ENCODE measurements around the gene TXNDC16.
"Not testable (repeated sequence)": the region's sequence is repeated elsewhere in the genome, so short reads cannot be mapped to it uniquely, and the experiment has no call there.

TXNDC16 gene

DNA sequence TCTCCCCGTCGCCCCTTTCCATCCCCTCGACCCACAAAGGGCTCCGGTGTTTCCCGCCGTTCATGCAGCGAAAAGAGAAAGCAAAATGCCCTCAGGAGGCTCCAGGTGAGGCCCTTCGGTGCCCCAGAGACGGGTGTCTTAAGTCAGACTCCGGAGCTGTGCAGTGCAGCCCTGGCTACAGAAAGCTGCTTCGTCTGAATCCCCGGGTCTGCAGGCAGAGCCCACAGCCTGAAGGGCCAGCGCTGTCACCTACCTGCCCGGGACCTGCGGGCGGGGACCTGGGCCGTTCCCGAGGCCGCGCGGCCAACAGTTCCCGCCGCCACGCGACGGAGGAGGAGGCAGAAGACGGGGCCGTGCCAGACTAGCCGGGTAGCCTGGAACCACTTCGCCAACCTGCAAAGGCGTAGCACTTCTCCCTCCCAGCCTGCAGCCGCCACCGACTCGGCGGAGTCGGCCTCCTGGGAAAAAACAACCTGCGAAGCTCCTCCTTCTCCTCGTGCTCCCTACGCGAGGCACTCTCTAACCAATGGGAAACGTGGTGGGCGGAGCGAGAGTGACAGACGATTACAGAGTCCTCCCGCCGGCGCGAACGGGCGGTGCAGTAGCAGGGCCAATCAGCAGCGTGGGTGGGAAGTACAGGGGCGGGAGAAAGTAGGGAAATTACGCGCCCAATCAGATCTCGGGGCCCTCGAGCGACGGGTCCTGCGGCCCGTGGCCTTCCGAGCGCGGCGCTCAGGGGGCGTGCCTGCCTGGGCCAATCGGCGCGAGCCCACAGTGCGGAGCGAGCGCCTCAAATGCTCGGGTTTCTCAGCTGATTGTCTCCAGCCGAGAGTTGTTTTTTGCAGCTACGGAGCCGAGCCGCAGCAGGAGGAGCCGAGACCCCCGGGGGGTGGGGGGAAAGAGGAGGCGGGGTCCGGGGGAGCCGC is at the start of gene TXNDC16, which contains the start of gene GPR137C:
Gene TXNDC16 (minus strand): TSS at position 443 of the 926 bp plus-strand sequence. CDS start 8,948 bp downstream, outside the sequence.
Gene GPR137C (plus strand): TSS at position 774 of the 926 bp plus-strand sequence. CDS start 312 bp downstream, outside the sequence.
- DNase-seq: peak; percentile 97

DNA sequence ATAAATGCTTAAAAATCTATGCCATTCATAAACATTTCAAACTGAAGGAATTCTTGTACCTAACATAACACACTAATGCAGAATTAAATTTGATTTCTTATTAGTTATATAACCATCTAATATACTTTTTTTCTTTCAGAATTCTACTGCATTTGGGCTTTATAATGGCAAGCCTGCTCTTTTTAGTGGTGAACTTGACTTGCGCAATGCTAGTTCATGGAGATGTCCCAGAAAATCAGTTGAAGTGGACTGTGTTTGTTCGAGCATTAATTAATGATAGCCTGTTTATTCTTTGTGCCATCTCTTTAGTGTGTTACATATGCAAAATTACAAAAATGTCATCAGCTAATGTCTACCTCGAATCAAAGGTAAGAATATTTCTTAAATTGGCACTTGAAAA is 47.7 kb upstream of the TXNDC16 start:
- no peak for DNase-seq

- DNase-seq: no peak
Measured at GRCh38 chr14:52598568-52598967, 46.3 kb upstream of the TXNDC16 start.

DNA sequence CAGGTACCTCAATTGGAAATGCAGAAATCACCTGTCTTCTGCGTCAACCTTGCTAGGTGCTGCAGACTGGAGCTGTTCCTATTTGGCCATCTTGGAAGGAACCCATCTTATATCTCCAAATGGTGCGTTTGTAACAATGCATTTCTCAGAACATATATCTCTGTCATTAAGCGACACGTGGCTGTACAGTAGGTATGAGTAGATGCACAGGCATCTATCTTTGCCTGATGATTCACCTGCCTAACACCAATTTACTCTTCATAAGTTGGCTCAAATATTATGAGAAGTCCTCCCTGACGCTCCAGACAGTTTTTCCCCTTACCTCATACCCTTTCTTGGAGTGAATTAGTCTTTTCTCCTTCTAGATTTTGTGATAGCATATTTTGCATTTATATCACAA is 44.6 kb upstream of the TXNDC16 start:
- DNase-seq: no peak

GRCh38 chr14:52596320-52596719 is 44.0 kb upstream of the TXNDC16 start:
- DNase-seq: no peak

DNA sequence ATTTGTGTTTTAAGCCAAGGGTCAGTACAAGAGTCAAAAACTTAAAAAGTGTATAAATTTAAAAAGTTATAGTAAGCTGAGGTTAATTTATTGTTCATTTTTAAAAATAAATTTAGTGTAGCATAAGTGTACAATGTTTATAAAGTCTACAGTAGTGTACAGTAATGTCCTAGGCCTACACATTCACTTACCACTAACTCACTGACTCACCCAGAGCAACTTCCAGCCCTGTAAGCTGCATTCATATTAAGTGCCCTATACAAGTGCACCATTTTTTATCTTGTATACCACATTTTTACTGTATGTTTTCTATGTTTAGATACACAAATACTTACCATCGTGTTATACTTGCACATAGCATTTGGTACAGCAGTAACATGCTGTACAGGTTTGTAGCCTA is 38.0 kb upstream of the TXNDC16 start:
- DNase-seq: no peak

DNA sequence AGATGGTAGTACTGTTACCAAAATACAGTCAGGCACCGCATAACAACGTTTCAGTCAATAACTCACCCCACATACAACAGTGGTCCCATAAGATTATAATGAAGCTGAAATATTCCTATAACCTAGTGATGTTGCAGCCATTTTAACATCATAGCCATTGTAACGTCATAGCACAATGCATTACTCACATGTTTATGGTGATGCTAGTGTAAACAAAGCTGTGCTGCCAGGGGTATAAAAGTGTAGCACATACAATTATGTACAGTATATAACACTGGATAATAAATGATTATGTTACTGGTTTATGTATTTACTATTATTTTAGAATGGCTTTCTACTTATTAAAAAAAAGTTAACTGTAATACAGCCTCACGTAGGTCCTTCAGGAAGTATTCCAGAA is 37.3 kb upstream of the TXNDC16 start:
- no peak for DNase-seq

DNA sequence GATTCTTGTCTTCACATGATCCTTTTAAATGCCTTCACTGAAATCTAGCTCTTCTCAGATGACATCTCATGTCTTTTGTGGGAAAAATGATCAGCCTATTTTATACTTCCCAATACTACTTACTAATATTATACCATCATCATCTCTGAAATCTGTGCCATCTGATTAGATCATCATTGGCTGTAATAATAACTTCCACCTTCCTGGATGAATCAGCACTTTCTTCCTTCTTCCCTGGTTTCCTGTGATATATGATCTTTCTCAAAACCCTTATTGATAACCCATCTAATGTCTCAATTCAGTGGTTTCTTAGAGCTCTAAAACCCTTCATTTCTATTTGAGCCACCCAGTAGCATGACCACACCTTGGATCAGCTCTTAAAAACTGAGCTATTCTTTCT is 31.2 kb upstream of the TXNDC16 start:
- DNase-seq: no peak

- DNase-seq: no peak
Measured at GRCh38 chr14:52575858-52576257, 23.6 kb upstream of the TXNDC16 start.

- not testable (repeated sequence) for DNase-seq
Measured at GRCh38 chr14:52568454-52568853, 16.1 kb upstream of the TXNDC16 start.

DNA sequence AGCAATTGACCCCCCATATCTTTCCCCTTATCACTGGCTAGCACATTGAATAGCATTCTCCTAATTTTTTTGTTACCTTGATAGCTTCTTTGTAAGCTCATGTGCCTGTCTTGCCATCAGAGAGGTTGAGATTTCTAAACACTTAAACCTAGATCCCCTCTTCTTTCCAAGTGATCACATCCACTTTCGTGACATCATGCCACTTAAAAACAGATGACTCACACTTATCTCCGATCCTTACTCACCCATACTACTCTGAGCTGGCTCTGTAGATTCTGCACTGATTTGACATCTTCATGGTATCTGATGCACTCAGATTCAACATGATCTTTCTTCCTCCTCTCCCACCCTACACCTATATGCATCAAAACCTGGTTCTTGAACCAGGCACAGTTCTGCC is 10.8 kb upstream of the TXNDC16 start:
- no peak for DNase-seq

DNA sequence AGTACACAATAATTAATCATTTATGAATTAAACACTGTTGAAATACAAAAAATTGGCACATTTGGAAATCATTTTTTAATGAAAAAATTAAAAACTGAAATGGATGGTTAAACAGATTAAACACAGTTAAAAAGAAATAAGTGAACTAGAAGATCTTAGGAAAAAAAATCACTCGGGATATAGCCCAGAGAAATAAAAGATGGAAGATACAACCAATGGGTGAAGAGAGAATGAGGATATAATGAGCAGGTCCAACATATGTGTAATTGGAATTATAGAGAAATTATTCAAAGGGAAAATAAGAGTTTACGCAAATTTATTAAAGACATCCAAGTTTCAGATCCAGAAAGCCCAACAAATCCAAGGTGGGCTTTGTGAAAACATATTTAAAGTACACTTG is 6.4 kb upstream of the TXNDC16 start:
- no peak for DNase-seq

GRCh38 chr14:52553671-52554575 is 1.6 kb upstream of the TXNDC16 start:
- DNase-seq: peak; percentile 84

DNA sequence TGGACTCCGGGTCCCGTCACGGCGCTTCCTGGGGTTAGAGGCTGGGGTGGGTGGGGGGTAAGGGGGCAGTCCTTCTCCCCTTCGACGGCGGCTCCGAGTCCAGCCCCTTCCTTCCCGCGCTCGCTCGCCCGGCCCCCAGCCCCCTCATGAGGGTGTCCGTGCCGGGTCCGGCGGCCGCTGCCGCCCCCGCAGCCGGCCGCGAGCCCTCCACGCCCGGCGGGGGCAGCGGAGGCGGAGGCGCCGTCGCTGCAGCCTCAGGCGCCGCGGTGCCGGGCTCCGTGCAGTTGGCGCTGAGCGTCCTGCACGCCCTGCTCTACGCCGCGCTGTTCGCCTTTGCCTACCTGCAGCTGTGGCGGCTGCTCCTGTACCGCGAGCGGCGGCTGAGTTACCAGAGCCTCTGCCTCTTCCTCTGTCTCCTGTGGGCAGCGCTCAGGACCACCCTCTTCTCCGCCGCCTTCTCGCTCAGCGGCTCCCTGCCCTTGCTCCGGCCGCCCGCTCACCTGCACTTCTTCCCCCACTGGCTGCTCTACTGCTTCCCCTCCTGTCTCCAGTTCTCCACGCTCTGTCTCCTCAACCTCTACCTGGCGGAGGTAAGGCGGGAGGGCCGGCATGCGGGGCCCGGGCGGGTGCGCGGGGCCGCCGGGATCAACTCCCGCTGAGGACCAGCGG is 831 bp upstream of the TXNDC16 start:
- peak; percentile 63 for DNase-seq

- no peak for DNase-seq
Measured at GRCh38 chr14:52551696-52552062, 626 bp downstream of the TXNDC16 start.

- no peak for DNase-seq
Measured at GRCh38 chr14:52551205-52551604, 1.1 kb downstream of the TXNDC16 start.

DNA sequence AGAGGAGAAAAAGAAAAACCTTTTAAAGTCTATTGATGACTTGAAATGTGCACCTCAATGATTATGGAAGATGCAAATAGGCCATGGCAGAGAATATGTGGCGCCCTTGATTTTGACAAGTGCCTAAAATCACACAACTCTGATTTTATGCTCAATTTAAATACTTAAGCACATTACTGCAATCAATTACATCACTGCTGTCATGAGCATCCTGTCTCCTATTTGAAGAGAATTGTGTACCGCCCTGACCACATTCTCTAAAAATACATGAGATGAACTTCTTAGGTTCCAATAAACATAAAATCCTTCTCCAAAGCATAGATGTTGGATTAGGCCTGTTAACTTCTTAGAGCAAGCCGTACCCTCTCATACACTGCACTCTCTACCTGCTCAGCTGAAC is 1.6 kb downstream of the TXNDC16 start:
- no peak for DNase-seq

DNA sequence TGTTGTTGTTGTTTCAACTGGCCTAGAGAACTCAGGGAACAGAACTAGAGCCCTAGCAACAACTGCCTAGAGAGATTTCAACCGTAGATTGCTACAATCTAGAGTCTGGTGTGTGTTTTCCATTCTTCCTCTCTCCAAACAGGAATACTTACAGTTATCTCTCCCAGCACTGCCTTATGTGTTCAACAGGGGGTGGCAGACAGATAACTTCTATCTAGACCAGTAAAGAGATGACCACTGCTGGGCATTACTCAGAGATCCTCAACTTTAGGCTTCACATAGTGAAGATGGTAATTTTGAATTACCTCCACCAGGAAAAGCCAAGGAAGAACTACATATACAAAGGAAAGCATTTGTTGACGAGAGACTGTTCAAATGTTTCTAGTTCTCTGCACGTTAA is 4.8 kb downstream of the TXNDC16 start:
- no peak for DNase-seq

DNA sequence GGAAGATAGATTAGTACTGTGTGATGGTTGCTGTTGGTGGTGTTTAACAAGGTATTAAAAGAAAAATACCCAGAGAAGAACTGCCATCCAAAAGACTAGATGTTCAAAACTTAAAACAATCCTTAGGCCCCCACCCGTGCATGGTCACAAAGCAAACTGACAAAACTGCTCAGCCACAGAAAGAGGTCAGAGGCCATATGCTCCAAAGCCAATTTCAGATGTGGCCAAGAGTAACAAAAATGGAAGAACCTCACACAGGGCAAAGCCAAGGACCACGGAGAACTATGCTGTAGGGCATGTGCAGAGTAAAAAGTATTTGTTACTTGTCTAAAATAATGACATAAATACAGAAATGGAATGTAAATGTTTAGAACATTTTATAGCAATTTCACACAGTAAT is 5.3 kb downstream of the TXNDC16 start:
- no peak for DNase-seq

DNA sequence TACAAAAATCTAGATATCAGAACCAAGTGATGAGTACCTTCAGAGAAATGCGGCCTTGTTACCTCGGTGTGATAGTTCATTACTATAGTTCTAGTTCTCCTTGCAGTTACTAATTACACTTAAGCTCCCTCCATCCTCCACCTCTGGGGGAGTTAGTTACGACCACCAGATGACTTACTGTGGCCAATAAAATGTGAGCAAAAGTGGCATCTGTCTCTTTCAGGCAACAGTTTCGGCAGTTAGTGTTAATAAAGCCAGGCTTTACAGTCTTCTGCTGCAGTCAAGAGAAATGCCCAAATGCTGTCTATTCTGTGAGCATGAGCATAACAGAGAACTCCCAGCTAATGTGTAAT is 6.0 kb downstream of the TXNDC16 start:
- no peak for DNase-seq

DNA sequence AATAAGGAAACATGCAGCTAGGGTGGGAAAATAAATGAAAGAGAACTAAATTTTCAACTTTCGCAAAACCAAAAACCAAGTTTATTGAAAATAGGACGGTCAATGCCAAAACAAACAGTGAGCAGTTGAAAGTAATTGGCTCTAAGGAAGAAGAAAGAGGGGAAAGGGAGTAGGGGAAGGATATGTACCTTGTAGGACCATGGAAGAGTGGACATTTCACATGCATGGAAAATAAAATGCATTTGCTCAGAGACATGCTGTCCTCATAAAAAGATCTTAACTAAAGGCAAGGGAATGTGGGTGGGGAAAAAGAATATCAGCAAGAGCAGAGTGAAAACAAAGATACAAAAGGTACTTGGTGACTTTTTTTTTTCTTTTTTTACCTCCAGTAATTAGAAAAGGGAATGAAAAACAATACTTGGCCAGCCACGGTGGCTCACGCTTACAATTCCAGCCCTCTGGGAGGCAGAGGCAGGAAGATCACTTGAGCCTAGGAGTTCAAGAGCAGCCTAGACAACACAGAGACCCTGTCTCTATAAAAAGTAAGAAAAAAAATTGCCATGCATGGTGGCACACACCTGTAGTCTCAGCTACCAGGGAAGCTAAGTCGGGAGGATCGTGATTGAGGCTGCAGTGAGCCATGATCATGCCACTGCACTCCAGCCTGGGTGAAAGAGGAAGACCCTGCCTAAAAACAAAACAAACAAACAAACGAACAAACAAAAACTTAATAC is 6.6 kb downstream of the TXNDC16 start:
- DNase-seq: no peak

GRCh38 chr14:52538623-52539022 is 13.7 kb downstream of the TXNDC16 start:
- DNase-seq: no peak

Measured in activated T-cell treated with anti-CD3 and anti-CD28 coated beads, Interleukin-2, amount 50 U/mL, for 1 hour (primary cell).